Measurements from ENCODE around the gene FARS2. TPM values are rescaled to one million over a fixed set of nuclear protein-coding genes. Genes with fewer than 3 reads are reported as not detected.
"Not testable (repeated sequence)": the region's sequence is repeated elsewhere in the genome, so short reads cannot be mapped to it uniquely, and the experiment has no call there.

Gene FARS2
- polyA plus RNA-seq, 10 donors = 9.2 to 14.0 (median 11.9) TPM

DNA sequence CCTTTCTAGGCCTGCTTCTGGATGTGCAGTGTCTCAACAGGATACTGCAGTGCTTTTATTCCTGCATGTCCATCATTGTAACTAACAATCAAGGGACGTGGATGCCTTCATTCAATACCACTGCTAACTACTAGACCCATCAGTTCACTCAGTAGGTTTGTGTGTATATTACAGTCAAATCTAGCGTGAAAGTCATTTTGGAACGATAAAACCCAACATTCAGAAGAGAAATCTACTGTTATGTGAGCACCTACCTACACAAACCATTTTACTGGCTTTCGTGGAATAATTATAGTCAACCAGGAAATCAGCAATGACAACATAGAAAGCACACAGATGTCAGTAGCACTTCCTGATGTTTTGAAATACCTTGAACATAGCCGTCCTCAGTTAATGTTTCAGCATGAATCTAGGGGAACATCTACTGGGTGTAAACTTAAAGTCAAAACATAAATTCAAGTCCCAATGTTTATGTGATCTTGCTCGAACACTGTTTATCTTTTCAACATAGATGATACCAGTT is 270.6 kb downstream of the FARS2 start:
- DNase-seq = no peak

DNA sequence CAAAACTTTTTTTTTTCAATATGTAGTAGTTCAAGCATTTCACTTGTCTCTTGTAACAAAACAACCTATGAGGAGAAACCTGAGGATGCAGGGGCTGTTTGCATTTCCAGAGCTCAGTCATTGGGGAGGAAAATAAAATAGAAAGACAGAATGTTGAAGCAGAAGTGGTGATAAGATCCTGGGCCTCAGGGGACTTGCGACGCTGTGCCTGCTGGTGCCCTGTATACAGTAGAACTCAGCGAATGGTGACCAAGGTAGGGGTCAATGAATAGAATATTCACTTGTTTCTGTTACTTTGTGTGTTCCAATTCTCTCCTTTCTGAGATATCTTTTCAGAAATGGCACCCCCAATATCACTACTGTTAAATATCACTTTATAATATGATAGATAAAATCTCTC is 271.6 kb downstream of the FARS2 start:
- DNase-seq = no peak

GRCh38 chr6:5534643-5535042 is 273.3 kb downstream of the FARS2 start:
- DNase-seq = no peak

- DNase-seq = no peak
Measured at GRCh38 chr6:5536644-5537043, 275.3 kb downstream of the FARS2 start.

DNA sequence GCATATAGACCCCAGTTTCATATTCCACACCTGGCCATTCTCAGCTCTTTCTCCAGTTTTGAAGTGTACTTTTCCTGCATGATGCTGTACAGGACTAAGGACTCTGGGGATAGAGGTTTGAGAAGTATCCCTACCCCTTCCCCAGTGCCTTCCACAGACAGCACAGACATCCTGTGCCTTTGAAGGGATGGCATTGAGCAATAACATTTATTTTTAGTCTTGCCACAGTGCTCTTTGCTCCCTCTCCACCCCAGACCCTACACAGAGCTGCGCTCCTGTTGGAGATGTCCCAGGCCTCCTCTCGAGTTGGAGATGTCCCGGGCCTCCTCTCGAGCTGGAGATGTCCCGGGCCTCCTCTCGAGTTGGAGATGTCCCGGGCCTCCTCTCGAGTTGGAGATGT is 275.8 kb downstream of the FARS2 start:
- no peak for DNase-seq

- DNase-seq = peak in 1 of 3 donors; percentile 59
Measured at GRCh38 chr6:5537967-5538366, 276.7 kb downstream of the FARS2 start.

GRCh38 chr6:5540370-5540769 is 279.1 kb downstream of the FARS2 start:
- DNase-seq = peak in 2 of 3 donors; percentile 12 to 45

GRCh38 chr6:5541025-5541424 is 279.7 kb downstream of the FARS2 start:
- DNase-seq = no peak

GRCh38 chr6:5541751-5542432 is 280.6 kb downstream of the FARS2 start:
- DNase-seq = peak in 1 of 3 donors; percentile 10

- no peak for DNase-seq
Measured at GRCh38 chr6:5547556-5547955, 286.2 kb downstream of the FARS2 start.

- no peak for DNase-seq
Measured at GRCh38 chr6:5550631-5551030, 289.3 kb downstream of the FARS2 start.

DNA sequence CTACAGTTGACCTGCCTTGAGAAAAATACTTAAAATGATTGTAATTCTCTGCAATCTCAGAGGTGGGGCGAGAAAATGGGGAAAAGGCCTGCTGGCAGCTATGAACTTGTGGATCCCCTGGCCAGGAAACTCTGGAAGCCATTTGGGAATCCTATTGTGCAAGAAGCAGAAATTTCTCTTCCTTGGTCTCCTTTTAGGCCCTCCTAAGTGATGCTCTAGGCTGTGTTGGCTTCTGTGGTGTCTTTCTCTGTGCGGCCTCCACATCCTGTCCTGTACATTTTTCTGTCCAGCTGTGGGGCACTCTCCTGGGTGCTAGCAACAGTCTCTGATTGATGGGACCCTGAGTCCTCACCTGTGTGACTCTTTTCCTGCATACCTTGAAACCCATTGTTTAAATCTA is 290.9 kb downstream of the FARS2 start:
- DNase-seq = peak in 1 of 3 donors; percentile 41

- no peak for DNase-seq
Measured at GRCh38 chr6:5553767-5554166, 292.5 kb downstream of the FARS2 start.

DNA sequence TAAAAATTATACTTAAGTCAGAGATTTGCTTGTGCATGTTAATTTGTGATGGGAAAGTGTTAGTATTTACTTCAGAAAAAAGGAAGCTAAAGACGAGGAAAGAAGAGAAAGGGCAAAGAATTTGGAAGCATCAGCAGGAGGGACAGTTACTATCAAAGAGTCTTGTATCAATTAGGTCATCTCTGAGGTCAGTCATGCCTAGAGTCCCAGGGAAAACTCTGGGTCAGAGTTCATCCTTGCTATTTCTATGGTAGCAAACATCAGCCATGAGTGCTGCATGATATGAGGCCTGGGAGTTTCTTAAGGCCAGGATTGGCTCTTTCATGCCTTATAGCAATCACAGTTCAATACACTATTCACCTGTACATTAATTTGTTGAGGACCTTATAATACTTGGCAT is 292.9 kb downstream of the FARS2 start:
- no peak for DNase-seq

DNA sequence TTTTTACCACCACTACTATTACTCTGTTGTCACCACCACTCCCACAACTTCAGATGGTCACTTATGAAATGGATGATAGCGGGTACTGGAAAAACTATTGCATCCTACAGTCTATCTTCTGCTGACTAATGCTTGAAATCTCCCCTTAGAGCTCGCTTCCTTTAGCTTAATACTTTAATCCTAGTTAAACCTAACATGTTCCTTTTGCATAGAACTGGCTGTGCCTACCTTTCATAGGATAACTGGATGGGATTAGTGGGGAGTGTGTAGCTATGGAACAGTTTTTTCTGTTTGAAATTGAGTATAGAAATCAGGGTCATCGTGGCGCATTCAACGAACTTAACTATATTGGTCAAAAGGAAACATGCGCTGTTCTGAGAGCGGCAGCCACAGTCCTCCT is 294.7 kb downstream of the FARS2 start:
- no peak for DNase-seq

GRCh38 chr6:5557506-5557905 is 296.2 kb downstream of the FARS2 start:
- DNase-seq = no peak

DNA sequence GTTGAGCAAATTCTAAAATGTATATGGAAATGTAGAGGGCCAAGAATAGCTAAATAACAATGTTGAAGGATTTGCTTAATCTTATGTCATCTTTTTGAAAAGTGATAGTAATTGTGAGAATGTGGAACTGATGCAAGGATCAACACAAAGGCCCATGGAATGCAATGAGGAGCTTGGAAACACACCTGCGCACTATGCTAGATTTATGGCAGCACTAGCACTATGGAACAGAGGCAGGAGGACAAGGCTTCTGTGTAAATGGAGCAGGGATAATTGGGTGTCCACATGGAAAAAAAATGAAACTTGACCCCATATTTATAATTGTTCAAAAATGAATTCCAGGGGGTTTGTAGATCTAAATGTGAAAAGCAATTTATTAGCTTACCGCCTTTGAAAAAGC is 298.3 kb downstream of the FARS2 start:
- no peak for DNase-seq

- no peak for DNase-seq
Measured at GRCh38 chr6:5562277-5562676, 301.0 kb downstream of the FARS2 start.

GRCh38 chr6:5563086-5563485 is 301.8 kb downstream of the FARS2 start:
- DNase-seq = no peak

DNA sequence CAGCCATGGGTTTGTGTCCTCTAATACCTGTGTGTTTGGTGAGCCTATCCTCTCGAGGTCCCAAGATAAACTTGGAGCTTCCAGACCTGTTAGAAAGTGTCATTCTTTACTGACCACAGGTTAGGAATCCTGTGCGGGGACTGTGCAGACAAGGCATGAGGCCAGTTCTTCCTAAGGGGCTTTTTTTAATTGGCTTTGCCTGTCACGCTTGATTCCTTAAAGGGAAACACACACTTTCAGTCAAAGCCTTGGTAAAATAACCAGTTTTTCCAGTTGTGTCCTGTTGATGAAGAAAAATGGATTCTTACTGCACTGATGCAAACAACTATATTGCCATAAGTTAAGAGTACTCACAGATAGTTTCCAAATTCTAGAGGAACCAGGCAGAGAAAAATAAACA is 303.4 kb downstream of the FARS2 start:
- DNase-seq = not testable (repeated sequence)

DNA sequence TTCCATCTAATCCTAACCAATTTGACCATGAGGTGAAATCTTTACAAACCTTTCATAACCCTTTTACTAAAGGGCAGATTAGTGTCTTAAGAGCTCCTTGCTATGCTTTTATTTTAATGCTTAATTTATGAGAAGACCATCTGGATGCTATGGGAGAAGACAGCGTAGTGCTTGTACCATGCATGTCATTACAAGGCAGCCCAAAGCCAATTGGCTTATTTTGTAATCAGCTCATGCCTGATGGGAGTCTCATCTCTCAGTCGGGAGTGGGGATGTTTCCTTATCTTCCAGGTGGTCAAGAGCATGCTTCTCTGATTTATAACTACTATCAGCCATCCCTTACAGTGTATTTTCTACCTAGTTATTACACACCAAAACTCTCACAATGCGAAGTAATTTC is 304.7 kb downstream of the FARS2 start:
- no peak for DNase-seq

DNA sequence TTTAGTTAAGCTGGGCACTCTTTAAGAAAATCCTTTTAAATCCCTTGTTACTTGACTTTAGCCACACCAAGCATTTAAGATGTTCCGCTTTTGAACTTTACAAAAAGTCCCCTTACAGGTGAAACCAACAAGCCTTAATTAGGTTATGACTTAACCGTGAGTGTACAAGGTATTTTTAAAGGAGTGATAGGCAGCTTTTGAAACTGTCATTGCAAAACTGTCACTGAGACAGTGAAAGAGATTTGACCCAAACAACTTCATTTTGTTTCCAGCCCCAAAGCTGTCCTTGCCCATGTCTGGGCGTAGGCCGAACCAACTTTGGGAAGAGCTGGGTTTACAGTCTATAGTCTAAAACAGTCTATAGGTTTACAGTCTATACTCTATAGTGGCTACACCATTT is 305.4 kb downstream of the FARS2 start:
- DNase-seq = no peak

DNA sequence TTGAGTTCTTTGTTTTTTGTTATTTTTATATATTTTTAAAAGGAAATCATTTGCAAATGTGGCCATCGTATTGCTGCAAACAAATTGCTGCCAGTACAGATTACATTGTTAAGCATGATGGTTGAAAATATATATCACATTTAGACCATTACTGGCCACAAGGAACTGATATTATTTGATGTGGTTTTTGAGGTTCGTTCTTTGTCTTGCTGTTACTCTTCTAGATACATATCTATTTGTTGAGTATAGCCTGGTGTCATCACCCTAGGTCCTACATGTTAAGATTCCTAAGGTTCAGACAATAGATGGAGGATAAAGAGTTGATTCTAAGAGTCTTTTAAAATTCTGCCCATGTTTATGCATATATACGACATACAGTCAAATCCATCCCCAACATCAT is 306.0 kb downstream of the FARS2 start:
- no peak for DNase-seq

- no peak for DNase-seq
Measured at GRCh38 chr6:5567890-5568289, 306.6 kb downstream of the FARS2 start.

Data from muscle of back (tissue), 11 donors.